ENCODE measurements around the gene NELL1.

NELL1 gene

GRCh38 chr11:20688761-20689160 lies 19.4 kb downstream of the NELL1 start:
- Histone ChIP-seq H3K9ac (ENCODE audit: low read length) (no peak overlapping the region), H3K23ac (ENCODE audit: low read length) (no peak overlapping the region), H3K4me1 (ENCODE audit: control insufficient read depth in 1 of 2, insufficient read depth in 2 of 2, low read length in 2 of 2) (no peaks in the 10 kb centered on the region), H3K27ac (ENCODE audit: low read depth, low read length) (no peak overlapping the region), H3K4me2 (ENCODE audit: low read length) (no peak overlapping the region), H2BK120ac (ENCODE audit: insufficient read depth, low read length, poor library complexity) (no peak overlapping the region), H3K79me2 (ENCODE audit: control insufficient read depth, insufficient read depth, low read length, poor library complexity) (no peaks in the 10 kb centered on the region), H3K14ac (ENCODE audit: low read length) (no peak overlapping the region), H3K4me3 (ENCODE audit: low read depth, low read length) (no peak overlapping the region), H3K79me1 (ENCODE audit: low read length) (no peaks in the 10 kb centered on the region), H2AK5ac (ENCODE audit: low read length) (no peak overlapping the region), H4K8ac (ENCODE audit: low read depth, low read length) (no peak overlapping the region), H3K27me3 (ENCODE audit: insufficient read depth, low read length) (no peaks in the 10 kb centered on the region), H2AFZ (ENCODE audit: insufficient read depth, low read length, poor library complexity) (no peak overlapping the region), H3K4ac (ENCODE audit: low read depth, low read length) (no peak overlapping the region), H4K91ac (ENCODE audit: low read depth, low read length) (no peak overlapping the region), H3K36me3 (ENCODE audit: control insufficient read depth in 1 of 2, insufficient read depth in 2 of 2, low read length in 2 of 2) (no peaks in the 10 kb centered on the region), H2BK12ac (ENCODE audit: low read length) (no peak overlapping the region), H4K12ac (ENCODE audit: low read depth, low read length) (no peak overlapping the region), H2BK5ac (ENCODE audit: low read depth, low read length, poor library complexity) (no peak overlapping the region), H3K18ac (ENCODE audit: low read length) (no peak overlapping the region), H3K9me3 (ENCODE audit: insufficient read depth, low read depth, low read length) (no peaks in the 10 kb centered on the region)
- DNase-seq: no peak
- WGBS (ENCODE audit: extremely low coverage, insufficient coverage, insufficient read length): no CpG with 5 or more reads among the region's 3 CpGs

- H3K18ac ChIP-seq (ENCODE audit: low read length): no peak overlapping the region
- H3K23ac ChIP-seq (ENCODE audit: low read length): no peak overlapping the region
- no peaks in the 10 kb centered on the region for H3K9me3 ChIP-seq (ENCODE audit: insufficient read depth, low read depth, low read length)
- no peaks in the 10 kb centered on the region for H3K36me3 ChIP-seq (ENCODE audit: control insufficient read depth in 1 of 2, insufficient read depth in 2 of 2, low read length in 2 of 2)
- H4K12ac ChIP-seq (ENCODE audit: low read depth, low read length): no peak overlapping the region
- H3K27me3 ChIP-seq (ENCODE audit: insufficient read depth, low read length): no peaks in the 10 kb centered on the region
- H3K4me1 ChIP-seq (ENCODE audit: control insufficient read depth in 1 of 2, insufficient read depth in 2 of 2, low read length in 2 of 2): no peaks in the 10 kb centered on the region
- no peak overlapping the region for H2AFZ ChIP-seq (ENCODE audit: insufficient read depth, low read length, poor library complexity)
- no peak overlapping the region for H3K4me2 ChIP-seq (ENCODE audit: low read length)
- H3K9ac ChIP-seq (ENCODE audit: low read length): no peak overlapping the region
- no CpG with 5 or more reads among the region's 6 CpGs for WGBS (ENCODE audit: extremely low coverage, insufficient coverage, insufficient read length)
- H4K91ac ChIP-seq (ENCODE audit: low read depth, low read length): no peak overlapping the region
- no peaks in the 10 kb centered on the region for H3K79me1 ChIP-seq (ENCODE audit: low read length)
- no peak overlapping the region for H3K27ac ChIP-seq (ENCODE audit: low read depth, low read length)
- H2AK5ac ChIP-seq (ENCODE audit: low read length): no peak overlapping the region
- DNase-seq: no peak
- no peaks in the 10 kb centered on the region for H3K79me2 ChIP-seq (ENCODE audit: control insufficient read depth, insufficient read depth, low read length, poor library complexity)
- no peak overlapping the region for H2BK5ac ChIP-seq (ENCODE audit: low read depth, low read length, poor library complexity)
- no peak overlapping the region for H3K4me3 ChIP-seq (ENCODE audit: low read depth, low read length)
- H4K8ac ChIP-seq (ENCODE audit: low read depth, low read length): no peak overlapping the region
- no peak overlapping the region for H2BK12ac ChIP-seq (ENCODE audit: low read length)
- H3K14ac ChIP-seq (ENCODE audit: low read length): no peak overlapping the region
- H3K4ac ChIP-seq (ENCODE audit: low read depth, low read length): no peak overlapping the region
- H2BK120ac ChIP-seq (ENCODE audit: insufficient read depth, low read length, poor library complexity): no peak overlapping the region
These were observed 38.5 kb downstream of the NELL1 start for GRCh38 chr11:20707876-20708275.

- no CpG with 5 or more reads among the region's 3 CpGs for WGBS (ENCODE audit: extremely low coverage, insufficient coverage, insufficient read length)
- no peak overlapping the region for H3K9ac ChIP-seq (ENCODE audit: low read length)
These were observed 43.5 kb downstream of the NELL1 start for GRCh38 chr11:20712912-20713311.

GRCh38 chr11:20715464-20715863 lies 46.1 kb downstream of the NELL1 start:
- no CpG with 5 or more reads among the region's 1 CpG for WGBS (ENCODE audit: extremely low coverage, insufficient coverage, insufficient read length)
- no peak overlapping the region for H4K12ac ChIP-seq (ENCODE audit: low read depth, low read length)
- H3K4me2 ChIP-seq (ENCODE audit: low read length): no peak overlapping the region
- H3K4me3 ChIP-seq (ENCODE audit: low read depth, low read length): no peak overlapping the region
- H3K18ac ChIP-seq (ENCODE audit: low read length): no peak overlapping the region
- H3K79me2 ChIP-seq (ENCODE audit: control insufficient read depth, insufficient read depth, low read length, poor library complexity): no peaks in the 10 kb centered on the region
- DNase-seq: no peak
- H3K36me3 ChIP-seq (ENCODE audit: control insufficient read depth in 1 of 2, insufficient read depth in 2 of 2, low read length in 2 of 2): no peaks in the 10 kb centered on the region
- H2BK120ac ChIP-seq (ENCODE audit: insufficient read depth, low read length, poor library complexity): no peak overlapping the region
- no peak overlapping the region for H2AK5ac ChIP-seq (ENCODE audit: low read length)
- H3K23ac ChIP-seq (ENCODE audit: low read length): no peak overlapping the region
- H4K8ac ChIP-seq (ENCODE audit: low read depth, low read length): no peak overlapping the region
- H2AFZ ChIP-seq (ENCODE audit: insufficient read depth, low read length, poor library complexity): no peak overlapping the region
- H3K27me3 ChIP-seq (ENCODE audit: insufficient read depth, low read length): no peaks in the 10 kb centered on the region
- H2BK5ac ChIP-seq (ENCODE audit: low read depth, low read length, poor library complexity): no peak overlapping the region
- no peak overlapping the region for H3K4ac ChIP-seq (ENCODE audit: low read depth, low read length)
- no peak overlapping the region for H3K27ac ChIP-seq (ENCODE audit: low read depth, low read length)
- no peak overlapping the region for H3K14ac ChIP-seq (ENCODE audit: low read length)
- no peak overlapping the region for H4K91ac ChIP-seq (ENCODE audit: low read depth, low read length)
- no peaks in the 10 kb centered on the region for H3K79me1 ChIP-seq (ENCODE audit: low read length)
- H3K9me3 ChIP-seq (ENCODE audit: insufficient read depth, low read depth, low read length): no peaks in the 10 kb centered on the region
- no peaks in the 10 kb centered on the region for H3K4me1 ChIP-seq (ENCODE audit: control insufficient read depth in 1 of 2, insufficient read depth in 2 of 2, low read length in 2 of 2)
- H2BK12ac ChIP-seq (ENCODE audit: low read length): no peak overlapping the region
- H3K9ac ChIP-seq (ENCODE audit: low read length): no peak overlapping the region

More at GRCh38 chr11:20712912-20713311, 43.5 kb downstream of the NELL1 start:
- no peak overlapping the region for H2AFZ ChIP-seq (ENCODE audit: insufficient read depth, low read length, poor library complexity)
- no peaks in the 10 kb centered on the region for H3K36me3 ChIP-seq (ENCODE audit: control insufficient read depth in 1 of 2, insufficient read depth in 2 of 2, low read length in 2 of 2)
- H3K27me3 ChIP-seq (ENCODE audit: insufficient read depth, low read length): no peaks in the 10 kb centered on the region
- H3K79me2 ChIP-seq (ENCODE audit: control insufficient read depth, insufficient read depth, low read length, poor library complexity): no peaks in the 10 kb centered on the region
- no peaks in the 10 kb centered on the region for H3K4me1 ChIP-seq (ENCODE audit: control insufficient read depth in 1 of 2, insufficient read depth in 2 of 2, low read length in 2 of 2)
- H3K4me3 ChIP-seq (ENCODE audit: low read depth, low read length): no peak overlapping the region
- H3K23ac ChIP-seq (ENCODE audit: low read length): no peak overlapping the region
- no peaks in the 10 kb centered on the region for H3K9me3 ChIP-seq (ENCODE audit: insufficient read depth, low read depth, low read length)
- no peak overlapping the region for H4K91ac ChIP-seq (ENCODE audit: low read depth, low read length)
- no peak overlapping the region for H3K14ac ChIP-seq (ENCODE audit: low read length)
- no peak overlapping the region for H4K12ac ChIP-seq (ENCODE audit: low read depth, low read length)
- no peak overlapping the region for H3K27ac ChIP-seq (ENCODE audit: low read depth, low read length)
- H4K8ac ChIP-seq (ENCODE audit: low read depth, low read length): no peak overlapping the region
- DNase-seq: no peak
- no peak overlapping the region for H2AK5ac ChIP-seq (ENCODE audit: low read length)
- H2BK120ac ChIP-seq (ENCODE audit: insufficient read depth, low read length, poor library complexity): no peak overlapping the region
- no peak overlapping the region for H3K18ac ChIP-seq (ENCODE audit: low read length)
- H2BK5ac ChIP-seq (ENCODE audit: low read depth, low read length, poor library complexity): no peak overlapping the region
- H3K79me1 ChIP-seq (ENCODE audit: low read length): no peaks in the 10 kb centered on the region
- H2BK12ac ChIP-seq (ENCODE audit: low read length): no peak overlapping the region
- no peak overlapping the region for H3K4me2 ChIP-seq (ENCODE audit: low read length)
- H3K4ac ChIP-seq (ENCODE audit: low read depth, low read length): no peak overlapping the region

Measured in trophoblast cell (in vitro differentiated cells and primary cell).